HL-60/S4 (cell line): Measurements from ENCODE around the gene LILRA5.
"Not testable (repeated sequence)": the region's sequence is repeated elsewhere in the genome, so short reads cannot be mapped to it uniquely, and the experiment has no call there.

ENCODE experiments used
- in situ Hi-C: fragments of 300-500 bp; cut with MboI; formaldehyde crosslinking; loops from 2 replicates; pipeline ENCODE4 v1.14.3; 2022; ENCODE audit warnings: low sequenced_read_pairs

LILRA5 gene

DNA sequence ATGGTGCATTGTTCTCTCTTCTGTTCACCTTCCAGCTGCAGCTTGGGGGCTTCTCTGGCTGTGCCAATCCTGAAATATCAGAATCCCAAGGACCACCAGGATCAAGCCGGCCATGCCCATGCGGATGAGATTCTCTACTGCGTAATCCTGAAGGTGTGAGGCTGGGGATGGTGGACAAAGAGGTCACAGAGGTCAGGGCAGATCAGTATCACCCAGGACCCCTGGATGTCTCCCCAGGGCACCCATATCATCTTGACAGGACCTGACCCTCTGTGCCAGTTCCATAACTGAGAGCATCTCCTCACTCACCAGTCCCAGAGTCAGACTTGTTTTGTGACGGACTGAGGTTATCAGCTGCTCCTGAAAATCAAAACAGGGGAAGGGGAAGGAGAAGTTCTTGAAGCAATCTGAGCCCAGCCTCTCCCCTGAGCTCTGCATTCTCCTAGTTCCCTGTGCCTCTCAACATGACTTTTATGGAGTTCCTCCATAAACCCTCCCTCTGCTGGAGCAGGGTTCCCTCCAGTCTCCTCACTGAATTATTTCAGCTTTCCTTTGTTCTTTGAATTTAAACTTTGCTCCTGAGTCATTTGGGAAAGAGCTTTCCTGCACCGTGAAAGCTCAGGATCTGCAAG is 5.5 kb downstream of the LILRA5 start:
- in situ Hi-C loops, result no loop called here

DNA sequence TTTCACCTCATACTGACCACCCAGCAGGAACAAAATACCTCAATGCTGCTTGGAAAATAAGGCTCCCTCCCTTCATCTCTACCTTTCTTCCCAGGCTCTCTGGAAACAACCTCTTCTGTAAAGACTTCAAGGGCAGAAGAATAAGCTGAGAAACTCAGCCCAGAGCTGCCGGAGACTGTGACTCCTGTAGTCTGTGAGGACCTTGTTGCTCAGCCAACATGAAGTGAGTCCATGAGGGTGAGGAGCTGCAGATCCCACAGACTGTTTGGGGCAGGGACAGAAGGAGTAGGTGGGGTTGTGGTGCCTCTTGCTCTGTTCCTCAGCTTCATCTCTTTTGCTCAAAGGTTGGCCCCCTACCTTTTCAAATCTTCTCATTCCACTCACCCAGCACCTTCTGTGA is 7.8 kb downstream of the LILRA5 start:
- in situ Hi-C loops, result no loop called here

GRCh38 chr19:54302257-54302656 is 10.7 kb downstream of the LILRA5 start:
- in situ Hi-C loops, result no loop called here

DNA sequence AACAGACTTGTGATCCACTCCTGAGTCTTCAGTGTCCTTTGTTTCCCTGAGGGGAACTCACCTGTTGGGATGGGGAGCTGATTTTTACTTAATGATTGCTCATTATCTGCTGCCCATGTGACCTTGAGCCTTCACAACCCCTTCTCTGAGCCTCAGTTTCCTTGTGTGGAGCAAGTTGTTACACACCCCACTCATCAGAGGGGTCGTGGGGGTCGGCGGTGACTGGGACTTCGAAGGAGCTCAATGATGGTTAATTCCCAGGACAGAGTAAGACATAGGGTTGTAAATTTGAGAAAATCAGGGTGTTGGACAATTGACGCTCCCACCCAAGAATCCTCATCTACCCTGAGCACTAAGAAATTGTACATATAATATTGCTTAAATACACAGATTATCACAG is 13.5 kb downstream of the LILRA5 start:
- in situ Hi-C loops, result loop anchor here (5.0 kb wide), 1 partner anchor 278 kb away; no protein-coding TSS in a partner anchor

DNA sequence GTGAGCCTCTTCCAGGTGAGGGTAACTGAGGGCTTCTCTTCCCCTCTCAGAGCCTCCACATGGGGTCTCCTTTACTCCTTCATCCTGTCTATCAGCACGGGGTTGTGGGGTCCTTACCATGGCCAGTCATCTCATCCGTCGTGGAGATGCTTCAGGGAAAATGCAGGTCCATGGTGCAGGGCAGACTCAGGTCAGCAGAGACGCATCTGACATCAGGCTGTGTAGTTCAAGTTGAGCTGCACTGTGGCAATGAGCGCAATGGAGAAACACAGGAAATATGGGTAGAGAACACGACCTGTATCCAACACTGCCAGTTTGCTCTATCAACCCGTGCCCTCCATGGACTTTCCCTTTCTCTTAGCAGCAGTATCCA is 13.9 kb downstream of the LILRA5 start:
- in situ Hi-C loops, result loop anchor here (5.0 kb wide), 1 partner anchor 278 kb away; no protein-coding TSS in a partner anchor

DNA sequence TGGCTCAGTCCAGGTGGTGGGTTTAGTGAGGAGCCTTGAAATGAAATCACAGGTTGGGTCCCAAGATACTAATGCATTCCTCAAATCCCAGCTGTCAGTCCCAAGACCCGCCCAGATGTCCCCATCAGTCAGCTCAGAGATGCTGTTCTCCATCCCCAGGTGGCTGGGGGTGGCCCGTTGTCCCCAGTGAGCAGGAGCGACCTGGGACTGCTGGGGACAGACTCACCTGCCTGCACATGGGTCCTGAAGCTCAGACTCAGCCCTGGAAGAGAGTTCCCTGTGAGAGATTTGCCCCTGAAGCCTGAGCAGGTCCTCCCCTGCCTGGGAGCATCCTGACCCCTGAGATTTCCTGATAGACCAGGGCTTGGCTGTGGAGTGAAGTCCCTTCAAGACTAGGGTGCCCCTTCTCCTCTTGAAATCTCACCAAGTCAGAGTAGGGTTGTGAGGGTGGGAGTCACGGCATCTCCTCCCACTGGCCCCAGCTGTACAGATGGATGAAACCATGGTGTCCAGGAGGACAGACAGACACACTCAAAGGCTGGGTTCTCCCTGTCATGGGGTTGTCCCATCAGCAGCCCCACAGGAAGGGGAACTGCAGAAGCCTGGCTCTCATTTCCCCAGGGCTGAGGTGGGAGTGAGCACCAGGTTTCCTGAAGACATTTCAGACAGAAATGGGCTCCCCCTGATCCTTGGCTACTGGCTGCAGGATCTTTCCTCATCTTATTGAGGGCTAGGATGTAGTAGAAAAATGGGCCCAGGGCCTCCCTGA is 14.4 kb downstream of the LILRA5 start:
- in situ Hi-C loops, result loop anchor here (5.0 kb wide), 1 partner anchor 279 kb away; no protein-coding TSS in a partner anchor

GRCh38 chr19:54297759-54298305 is 15.1 kb downstream of the LILRA5 start:
- in situ Hi-C loops, result loop anchor here (5.0 kb wide), 1 partner anchor 279 kb away; no protein-coding TSS in a partner anchor

- in situ Hi-C loops, result no loop called here
Measured at GRCh38 chr19:54294539-54294938, 18.4 kb downstream of the LILRA5 start.

GRCh38 chr19:54289160-54289559 is 23.8 kb downstream of the LILRA5 start:
- in situ Hi-C loops, result not testable (repeated sequence)

GRCh38 chr19:54287456-54287855 is 25.5 kb downstream of the LILRA5 start:
- in situ Hi-C loops, result no loop called here

DNA sequence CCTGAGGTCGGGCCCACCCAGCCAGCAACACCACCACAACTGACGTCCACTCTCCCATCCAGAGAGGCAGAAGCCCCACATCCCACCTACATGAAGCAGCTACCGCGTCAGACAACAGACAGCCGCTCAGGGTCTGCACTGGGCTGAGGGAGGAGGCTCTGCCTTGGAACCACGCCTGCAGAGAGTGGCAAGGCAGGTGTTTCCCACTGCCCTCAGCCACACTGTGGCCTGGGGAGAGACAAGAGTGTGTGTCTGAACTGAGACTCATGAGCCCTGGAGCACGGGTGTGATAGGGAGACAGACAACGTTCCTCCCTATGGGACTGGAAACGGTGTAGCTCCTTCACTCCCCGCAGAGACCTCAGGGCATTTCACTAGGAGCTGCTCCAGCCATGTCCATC is 26.7 kb downstream of the LILRA5 start:
- in situ Hi-C loops, result not testable (repeated sequence)

- in situ Hi-C loops, result not testable (repeated sequence)
Measured at GRCh38 chr19:54285427-54286056, 27.4 kb downstream of the LILRA5 start.

- in situ Hi-C loops, result no loop called here
Measured at GRCh38 chr19:54282686-54283470, 30.1 kb downstream of the LILRA5 start.

GRCh38 chr19:54281729-54282075 is 31.3 kb downstream of the LILRA5 start:
- in situ Hi-C loops, result not testable (repeated sequence)

GRCh38 chr19:54281007-54281728 is 31.8 kb downstream of the LILRA5 start, which contains the start of gene LILRB2:
Gene LILRB2 (minus strand): TSS chr19:54281110. CDS start chr19:54280496, 614 bp downstream.
- in situ Hi-C loops, result no loop called here

DNA sequence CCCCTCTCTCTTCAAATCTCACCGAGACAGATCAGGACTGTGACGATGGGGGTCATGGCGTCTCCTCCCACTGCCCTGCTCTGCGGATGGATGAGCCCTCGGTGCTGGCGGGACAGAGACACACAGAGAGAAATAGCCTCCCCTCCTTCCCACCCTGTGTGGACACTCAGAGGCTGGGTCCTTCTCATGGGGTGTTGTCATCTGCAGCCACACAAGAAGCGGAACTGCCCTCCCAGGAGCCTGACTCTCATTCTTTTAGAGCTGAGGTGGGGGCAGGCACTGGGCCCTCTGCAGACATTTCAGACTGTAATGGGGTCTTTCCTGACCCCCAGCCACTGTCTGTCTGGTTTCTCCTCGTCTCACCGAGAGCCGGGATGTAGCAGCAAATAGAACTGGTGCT is 32.5 kb downstream of the LILRA5 start:
- in situ Hi-C loops, result not testable (repeated sequence)

GRCh38 chr19:54280025-54280424 is 32.9 kb downstream of the LILRA5 start:
- in situ Hi-C loops, result not testable (repeated sequence)

DNA sequence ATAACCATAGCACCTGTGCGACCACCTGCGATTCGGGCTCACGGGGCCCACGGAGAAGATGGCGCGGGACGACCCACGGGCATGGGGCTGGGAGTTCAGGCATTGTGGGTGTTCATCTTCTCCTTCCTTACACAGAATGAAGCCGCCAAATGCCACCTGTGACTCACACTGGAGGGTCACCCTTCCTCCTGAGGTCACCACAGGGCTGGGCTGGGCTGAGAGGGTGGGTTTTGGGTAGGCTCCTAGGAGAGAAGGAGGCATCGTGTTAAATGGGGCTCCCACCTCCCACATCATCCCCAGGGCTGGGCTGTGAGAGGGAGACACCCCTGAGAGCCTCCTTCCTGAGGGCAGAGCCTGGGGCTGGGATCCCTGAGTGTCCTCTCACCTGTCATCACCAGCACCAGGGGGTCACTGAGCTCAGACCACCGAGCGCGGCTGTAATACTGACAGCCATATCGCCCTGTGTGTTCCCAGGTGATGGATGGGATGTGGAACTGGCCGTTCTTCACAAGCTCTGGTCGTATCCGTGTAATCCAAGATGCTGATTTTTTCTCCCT is 33.5 kb downstream of the LILRA5 start:
- in situ Hi-C loops, result no loop called here

DNA sequence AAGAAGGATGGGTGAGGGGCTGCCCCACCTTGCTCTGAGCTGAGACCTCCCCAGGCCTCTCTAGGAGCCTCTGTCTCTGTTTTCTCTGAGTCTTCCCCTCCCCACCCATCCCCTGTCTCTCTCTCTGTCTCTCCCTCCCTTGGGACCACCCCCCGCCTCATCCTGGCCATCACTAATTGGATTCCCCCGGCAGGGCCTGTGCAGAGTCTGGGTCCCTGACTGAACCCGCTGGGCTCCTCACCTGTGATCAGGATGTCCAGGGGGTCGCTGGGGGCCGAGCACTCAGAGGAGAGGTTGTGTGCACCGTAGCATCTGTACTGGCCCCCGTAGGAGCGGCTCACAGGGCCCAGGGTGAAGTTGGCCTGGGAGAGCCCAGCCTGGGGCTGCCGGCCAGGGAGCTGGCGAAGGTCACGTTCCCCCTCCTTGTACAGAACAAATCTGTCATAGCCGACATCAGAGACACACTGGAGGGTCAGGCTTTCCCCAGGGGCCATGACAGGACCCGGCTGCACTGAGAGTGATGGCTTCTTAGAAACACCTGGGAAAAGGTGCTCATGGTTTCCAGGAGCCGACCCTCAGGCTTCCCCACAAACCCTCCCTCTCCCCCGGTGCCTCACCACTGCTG is 34.3 kb downstream of the LILRA5 start:
- in situ Hi-C loops, result not testable (repeated sequence)
